ENCODE data around the gene GTF2H1.

The GTF2H1 gene

GRCh38 chr11:18332302-18332701 lies 9.9 kb downstream of the GTF2H1 start:
- H3K36me3 ChIP-seq (ENCODE audit: low read depth): peaks cover 91% of the 10 kb centered on the region
- H3K27me3 ChIP-seq (ENCODE audit: insufficient read depth, poor library complexity, severe bottlenecking): no peaks in the 10 kb centered on the region

GRCh38 chr11:18332891-18333290 lies 10.5 kb downstream of the GTF2H1 start:
- Histone ChIP-seq H3K27ac (ENCODE audit: poor library complexity, severe bottlenecking) (no peak overlapping the region), H3K4me1 (ENCODE audit: insufficient read depth, poor library complexity, severe bottlenecking) (peaks cover 12% of the 10 kb centered on the region), H3K4me3 (ENCODE audit: severe bottlenecking) (no peak overlapping the region), H3K27me3 (ENCODE audit: insufficient read depth, poor library complexity, severe bottlenecking) (no peaks in the 10 kb centered on the region), H3K36me3 (ENCODE audit: low read depth) (peaks cover 91% of the 10 kb centered on the region), H3K9me3 (ENCODE audit: severe bottlenecking) (no peaks in the 10 kb centered on the region)
- no peak for TF ChIP-seq CTCF (IDR thresholded peaks at IDR 0.05; ENCODE audit: poor library complexity, severe bottlenecking)
- ATAC-seq (ENCODE audit: low read depth) (no peak), DNase-seq (ENCODE audit: low spot score) (no peak)

More at GRCh38 chr11:18332302-18332701, 9.9 kb downstream of the GTF2H1 start:
- Histone ChIP-seq H3K9me3 (ENCODE audit: severe bottlenecking) (no peaks in the 10 kb centered on the region), H3K27ac (ENCODE audit: poor library complexity, severe bottlenecking) (no peak overlapping the region), H3K4me1 (ENCODE audit: insufficient read depth, poor library complexity, severe bottlenecking) (peaks cover 12% of the 10 kb centered on the region), H3K4me3 (ENCODE audit: severe bottlenecking) (no peak overlapping the region)
- DNase-seq (ENCODE audit: low spot score) (no peak), ATAC-seq (ENCODE audit: low read depth) (no peak)
- TF ChIP-seq CTCF (IDR thresholded peaks at IDR 0.05; ENCODE audit: poor library complexity, severe bottlenecking): no peak

- H3K27me3 ChIP-seq (ENCODE audit: insufficient read depth, poor library complexity, severe bottlenecking): no peaks in the 10 kb centered on the region
- no peak overlapping the region for H3K4me3 ChIP-seq (ENCODE audit: severe bottlenecking)
- H3K9me3 ChIP-seq (ENCODE audit: severe bottlenecking): no peaks in the 10 kb centered on the region
- DNase-seq (ENCODE audit: low spot score) (no peak), ATAC-seq (ENCODE audit: low read depth) (no peak; the same call in 2 of the 3 replicates)
- H3K36me3 ChIP-seq (ENCODE audit: low read depth): peaks cover 67% of the 10 kb centered on the region
- no peak for TF ChIP-seq CTCF (IDR thresholded peaks at IDR 0.05; ENCODE audit: poor library complexity, severe bottlenecking)
- H3K27ac ChIP-seq (ENCODE audit: poor library complexity, severe bottlenecking): peak overlapping the region; percentile 10
- peaks cover 14% of the 10 kb centered on the region for H3K4me1 ChIP-seq (ENCODE audit: insufficient read depth, poor library complexity, severe bottlenecking)
Measured at GRCh38 chr11:18347471-18348125, 25.2 kb downstream of the GTF2H1 start.

GRCh38 chr11:18352581-18352980 lies 30.2 kb downstream of the GTF2H1 start:
- DNase-seq (ENCODE audit: low spot score) (no peak), ATAC-seq (ENCODE audit: low read depth) (peak; percentile 51; the same call in 2 of the 3 replicates)
- H3K36me3 ChIP-seq (ENCODE audit: low read depth): peaks cover 75% of the 10 kb centered on the region
- no peak overlapping the region for H3K4me3 ChIP-seq (ENCODE audit: severe bottlenecking)
- no peak for TF ChIP-seq CTCF (IDR thresholded peaks at IDR 0.05; ENCODE audit: poor library complexity, severe bottlenecking)
- peaks cover 11% of the 10 kb centered on the region for H3K4me1 ChIP-seq (ENCODE audit: insufficient read depth, poor library complexity, severe bottlenecking)
- H3K27me3 ChIP-seq (ENCODE audit: insufficient read depth, poor library complexity, severe bottlenecking): no peaks in the 10 kb centered on the region
- H3K9me3 ChIP-seq (ENCODE audit: severe bottlenecking): no peaks in the 10 kb centered on the region
- H3K27ac ChIP-seq (ENCODE audit: poor library complexity, severe bottlenecking): peak overlapping the region; percentile 10

- DNase-seq (ENCODE audit: low spot score) (no peak), ATAC-seq (ENCODE audit: low read depth) (no peak)
- no peak overlapping the region for H3K27ac ChIP-seq (ENCODE audit: poor library complexity, severe bottlenecking)
- no peaks in the 10 kb centered on the region for H3K27me3 ChIP-seq (ENCODE audit: insufficient read depth, poor library complexity, severe bottlenecking)
- no peaks in the 10 kb centered on the region for H3K4me1 ChIP-seq (ENCODE audit: insufficient read depth, poor library complexity, severe bottlenecking)
- peaks cover 84% of the 10 kb centered on the region for H3K36me3 ChIP-seq (ENCODE audit: low read depth)
- no peak overlapping the region for H3K4me3 ChIP-seq (ENCODE audit: severe bottlenecking)
- no peaks in the 10 kb centered on the region for H3K9me3 ChIP-seq (ENCODE audit: severe bottlenecking)
- TF ChIP-seq CTCF (IDR thresholded peaks at IDR 0.05; ENCODE audit: poor library complexity, severe bottlenecking): no peak
Measured at GRCh38 chr11:18358646-18359045, 36.3 kb downstream of the GTF2H1 start.

Measured in RWPE2 (cell line).